NCI-H2107 (cell line): ENCODE results near the gene SPATA25.
"Not testable (repeated sequence)": the region's sequence is repeated elsewhere in the genome, so short reads cannot be mapped to it uniquely, and the experiment has no call there.

Source experiments
- DNase-seq: peaks from one replicate; lab custom pipeline; 2025; lab: John Stamatoyannopoulos, UW

The SPATA25 gene

DNA sequence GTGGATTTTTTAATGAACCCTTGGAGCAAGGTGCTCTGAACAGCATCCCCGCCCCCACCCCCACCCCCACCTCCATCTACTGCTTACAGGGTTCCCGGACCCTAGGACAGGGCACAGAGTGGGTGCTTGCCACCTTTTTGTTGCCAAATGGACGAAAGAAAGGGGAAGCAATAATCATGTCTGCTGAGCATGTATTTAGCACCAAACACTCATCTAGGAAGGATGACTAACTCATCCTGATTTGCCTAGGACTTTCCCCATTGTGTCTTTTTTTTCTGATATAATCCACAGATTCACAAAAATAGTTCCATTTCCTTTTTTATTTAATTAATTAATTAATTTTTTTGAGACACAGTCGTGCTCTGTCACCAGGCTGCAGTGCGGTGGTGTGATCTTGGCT is 25.7 kb upstream of the SPATA25 start:
- no peak for DNase-seq

DNA sequence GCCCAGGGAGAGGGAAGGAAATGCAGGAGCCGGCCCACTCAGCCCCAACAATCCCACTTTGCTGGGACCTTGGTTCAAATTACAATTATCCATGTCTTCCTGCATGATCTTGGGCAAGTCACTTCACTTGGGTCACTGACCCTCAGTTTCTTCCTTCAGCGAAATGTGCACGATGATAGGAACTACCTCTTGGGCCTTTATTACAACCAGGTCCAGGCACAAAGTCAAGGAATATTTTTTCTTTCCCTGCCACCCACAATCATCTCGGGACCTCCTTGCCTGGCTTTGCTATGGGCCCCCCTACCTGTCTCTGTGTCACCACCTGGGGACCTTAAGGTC is 24.9 kb upstream of the SPATA25 start:
- no peak for DNase-seq

DNA sequence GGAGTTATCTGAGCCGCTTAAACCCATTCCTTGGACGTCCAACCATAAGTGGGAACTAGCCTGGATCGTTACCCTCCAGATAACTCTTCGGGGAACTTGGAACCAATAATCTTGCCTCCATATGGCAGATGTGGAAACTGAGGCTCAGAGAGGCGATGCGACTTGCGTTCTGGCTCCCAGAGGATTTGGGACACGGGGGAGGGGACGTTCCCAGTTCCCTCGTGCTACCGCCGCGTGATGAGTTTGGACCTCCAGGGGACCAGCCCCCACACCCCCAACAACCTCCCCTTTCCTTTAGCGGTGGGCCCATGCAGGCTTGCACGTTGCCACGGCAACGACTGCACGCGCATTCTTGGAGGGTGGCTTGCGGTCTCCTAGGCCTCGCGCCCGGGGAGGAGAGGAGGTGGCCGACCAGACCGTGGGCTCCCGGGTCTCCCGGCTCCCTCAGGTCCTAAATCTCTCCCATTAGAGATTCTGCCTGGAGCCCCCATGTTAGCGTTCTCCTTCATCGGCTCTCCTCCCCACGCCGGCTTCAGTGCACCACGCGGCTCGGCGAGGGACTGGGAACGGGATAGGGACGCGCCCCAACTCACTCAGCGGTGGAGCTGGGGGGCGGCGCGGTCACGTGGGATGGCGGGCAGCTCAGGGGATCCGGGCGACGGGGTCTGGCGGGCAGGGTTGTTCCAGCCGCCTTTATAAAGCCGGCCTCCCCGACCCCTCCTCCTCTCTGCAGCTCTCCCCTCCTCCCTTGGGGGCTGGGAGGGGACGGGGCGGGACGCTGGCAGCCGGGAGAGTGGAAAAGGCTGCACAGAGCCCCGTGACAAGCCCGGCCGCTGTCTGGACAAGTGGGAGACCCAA is 24.3 kb upstream of the SPATA25 start, which contains the start of gene PLTP:
Gene PLTP, minus strand, starts transcription at position 670 of the 858 bp plus-strand sequence. CDS start 703 bp downstream, outside the sequence.
- no peak for DNase-seq

DNA sequence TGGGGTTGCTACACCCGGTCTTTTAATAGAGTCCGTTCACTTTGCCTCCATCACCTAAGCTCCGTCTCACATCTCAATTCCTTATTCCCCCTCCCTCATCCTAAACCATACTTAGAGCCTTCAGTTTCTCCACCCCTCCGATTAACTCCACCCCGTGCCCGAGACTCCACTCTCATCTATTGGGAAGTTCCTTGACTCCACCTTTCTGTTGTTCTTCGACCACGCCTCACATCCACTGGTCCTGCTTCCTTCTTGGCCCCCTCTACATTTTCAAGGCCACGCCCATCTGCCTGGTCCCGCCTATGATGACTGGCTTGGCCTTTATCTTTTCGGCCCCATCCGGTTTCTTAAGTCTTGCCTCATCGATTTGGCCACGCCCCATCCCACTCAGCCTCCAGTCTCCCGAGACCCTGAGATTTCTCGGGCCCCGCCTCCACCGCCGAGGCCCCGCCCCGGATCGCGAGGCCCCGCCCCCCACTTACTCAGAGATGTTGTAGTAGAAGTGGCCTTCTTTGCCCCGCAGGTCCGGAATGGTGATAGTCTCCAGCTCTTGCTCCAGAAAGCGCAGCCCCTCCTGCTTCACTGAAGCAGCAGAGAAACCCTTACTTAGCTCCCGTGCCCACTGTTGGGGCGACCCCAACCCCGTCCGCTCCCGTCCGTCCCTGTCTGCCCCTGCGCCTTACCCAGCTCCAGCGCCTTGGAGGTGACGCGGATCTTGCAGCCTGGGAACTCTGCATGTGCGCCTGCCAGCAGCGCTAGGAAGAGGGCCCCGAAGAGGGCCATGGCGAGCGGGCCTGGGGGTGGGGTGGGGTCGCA is 23.5 kb upstream of the SPATA25 start:
- no peak for DNase-seq

DNA sequence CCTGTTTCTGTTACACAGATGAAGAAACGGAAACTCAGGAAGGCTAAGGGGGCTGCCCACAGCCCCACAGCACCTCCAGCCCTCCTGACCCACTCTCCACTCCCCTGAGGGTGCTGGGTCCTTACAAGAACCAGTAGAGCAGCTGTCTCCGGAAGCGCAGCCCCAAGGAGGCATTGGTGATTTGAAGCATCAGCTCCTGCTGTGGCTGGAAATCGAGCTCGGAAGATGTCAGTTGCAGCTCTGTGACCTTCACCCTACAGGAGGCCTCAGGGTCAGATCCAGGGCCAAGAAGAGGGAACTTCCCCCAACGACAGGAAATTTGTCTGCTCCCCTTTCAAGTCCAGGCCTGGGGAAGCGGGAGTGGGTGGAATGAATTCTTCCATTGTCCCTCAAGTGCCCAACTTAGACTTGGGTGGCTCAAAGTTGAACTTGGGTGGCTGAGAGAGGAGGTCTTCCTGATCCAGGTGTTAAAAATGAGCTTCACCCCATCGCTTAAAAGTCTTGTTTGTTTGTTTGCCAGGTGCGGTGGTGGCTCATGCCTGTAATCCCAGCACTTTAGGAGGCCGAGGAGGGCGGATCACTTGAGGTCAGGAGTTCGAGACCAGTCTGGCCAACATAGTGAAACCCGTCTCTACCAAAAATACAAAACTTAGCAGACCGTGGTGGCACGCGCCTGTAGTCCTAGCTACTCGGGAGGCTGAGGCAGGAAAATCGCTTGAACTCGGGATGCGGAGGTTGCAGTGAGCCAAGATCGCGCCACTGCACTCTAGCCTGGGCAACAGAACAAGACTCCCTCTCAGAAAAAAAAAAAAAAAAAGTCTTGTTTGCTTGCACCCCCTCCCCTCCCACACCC is 22.6 kb upstream of the SPATA25 start:
- no peak for DNase-seq

DNA sequence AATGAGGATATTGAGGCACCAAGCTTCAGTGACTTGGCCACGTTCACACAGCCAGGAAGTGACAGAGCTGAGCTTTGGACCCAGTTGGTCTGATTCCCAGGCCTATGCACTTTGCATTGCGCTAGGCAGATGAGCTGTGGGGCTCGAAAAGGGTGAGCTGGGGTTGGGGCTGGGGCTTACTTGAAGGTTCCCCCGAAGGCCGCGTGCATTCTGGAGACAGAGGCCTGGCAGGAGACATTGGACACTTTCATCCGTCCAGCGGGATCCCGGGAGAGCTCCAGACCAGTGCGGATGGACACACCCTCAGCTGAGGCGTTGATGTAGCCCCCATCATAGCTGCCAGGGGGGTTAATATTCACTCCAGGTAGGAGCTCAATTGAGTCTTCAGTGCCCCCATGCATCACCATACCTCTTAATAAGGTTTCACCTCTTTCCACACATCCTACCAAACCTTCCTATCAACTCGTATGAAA is 21.9 kb upstream of the SPATA25 start:
- no peak for DNase-seq

DNA sequence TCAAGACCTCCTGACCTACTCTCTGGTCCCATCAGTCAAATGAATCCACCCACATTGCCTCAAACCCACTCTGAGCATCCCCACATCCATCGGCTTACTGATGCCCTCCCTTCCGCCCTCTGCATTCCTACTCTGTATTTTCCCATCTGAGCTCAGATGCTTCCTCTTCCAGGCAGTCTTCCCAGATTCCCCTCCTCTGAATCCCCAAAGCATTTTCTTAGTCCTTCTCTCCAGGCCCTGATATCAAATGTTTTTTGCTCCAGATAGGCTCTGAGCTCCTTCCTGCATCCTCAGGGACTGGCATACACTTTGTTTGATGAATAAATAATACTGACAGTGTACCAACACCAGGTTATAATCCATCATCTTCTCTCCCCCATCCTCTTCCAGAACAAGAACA is 20.7 kb upstream of the SPATA25 start:
- no peak for DNase-seq

DNA sequence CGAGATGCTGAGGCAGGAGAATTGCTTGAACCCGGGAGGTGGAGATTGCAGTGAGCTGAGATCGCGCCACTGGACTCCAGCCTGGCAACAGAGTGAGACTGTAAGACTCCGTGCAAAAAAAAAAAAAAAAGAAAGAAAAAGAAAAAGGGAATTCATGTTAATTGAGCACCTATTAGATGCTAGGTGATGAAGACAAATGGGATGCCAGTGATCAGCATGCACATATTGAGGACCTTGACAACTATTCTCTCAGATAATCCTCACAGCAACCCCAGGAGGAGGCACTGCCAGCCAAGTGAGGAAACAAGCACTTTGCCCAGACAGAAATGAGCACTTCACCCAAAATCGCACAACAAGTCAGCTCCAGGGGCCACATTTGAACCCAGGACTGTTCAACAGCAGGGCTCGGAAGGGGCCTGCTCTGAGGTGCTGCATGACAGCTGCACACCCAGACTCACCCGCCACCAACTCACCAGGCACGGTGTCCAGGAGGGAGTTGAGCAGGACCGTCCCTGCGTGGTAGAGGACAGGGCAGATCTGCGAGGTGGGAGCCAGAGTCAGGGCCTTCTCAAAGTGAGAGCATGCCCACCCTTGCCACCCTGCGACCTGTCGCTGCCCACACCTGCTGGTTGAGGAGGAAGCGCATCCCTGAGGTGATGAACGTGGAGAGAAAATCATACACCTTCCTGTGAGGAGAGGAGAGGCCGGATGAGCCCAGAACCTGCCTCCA is 20.0 kb upstream of the SPATA25 start:
- no peak for DNase-seq

DNA sequence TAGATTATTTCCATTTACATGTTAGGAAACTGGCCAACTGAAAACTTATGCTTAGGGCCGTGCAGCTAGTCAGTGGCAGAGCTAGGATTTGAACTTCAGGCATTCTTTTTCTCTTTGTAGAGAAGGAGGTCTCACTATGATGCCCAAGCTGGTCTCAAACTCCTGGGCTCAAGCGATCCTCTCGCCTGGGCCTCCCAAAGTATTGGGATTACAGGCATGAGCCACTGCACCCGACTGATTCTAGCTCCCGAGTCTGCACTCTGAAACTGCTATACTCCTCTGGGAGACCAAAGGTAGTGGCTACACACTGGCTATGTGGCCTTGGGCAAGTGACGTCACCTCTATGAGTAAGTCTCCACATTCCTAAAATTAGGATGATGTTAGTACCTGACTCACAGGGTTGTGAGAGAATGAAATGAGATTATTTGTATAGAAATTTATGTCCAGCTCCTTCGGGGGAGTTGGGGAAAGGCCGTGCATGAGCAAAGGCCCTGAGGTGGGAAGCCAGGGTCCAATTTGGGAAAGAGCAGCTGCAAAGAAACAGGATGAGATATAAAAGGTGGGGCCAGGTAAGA is 18.2 kb upstream of the SPATA25 start:
- DNase-seq, result no peak

DNA sequence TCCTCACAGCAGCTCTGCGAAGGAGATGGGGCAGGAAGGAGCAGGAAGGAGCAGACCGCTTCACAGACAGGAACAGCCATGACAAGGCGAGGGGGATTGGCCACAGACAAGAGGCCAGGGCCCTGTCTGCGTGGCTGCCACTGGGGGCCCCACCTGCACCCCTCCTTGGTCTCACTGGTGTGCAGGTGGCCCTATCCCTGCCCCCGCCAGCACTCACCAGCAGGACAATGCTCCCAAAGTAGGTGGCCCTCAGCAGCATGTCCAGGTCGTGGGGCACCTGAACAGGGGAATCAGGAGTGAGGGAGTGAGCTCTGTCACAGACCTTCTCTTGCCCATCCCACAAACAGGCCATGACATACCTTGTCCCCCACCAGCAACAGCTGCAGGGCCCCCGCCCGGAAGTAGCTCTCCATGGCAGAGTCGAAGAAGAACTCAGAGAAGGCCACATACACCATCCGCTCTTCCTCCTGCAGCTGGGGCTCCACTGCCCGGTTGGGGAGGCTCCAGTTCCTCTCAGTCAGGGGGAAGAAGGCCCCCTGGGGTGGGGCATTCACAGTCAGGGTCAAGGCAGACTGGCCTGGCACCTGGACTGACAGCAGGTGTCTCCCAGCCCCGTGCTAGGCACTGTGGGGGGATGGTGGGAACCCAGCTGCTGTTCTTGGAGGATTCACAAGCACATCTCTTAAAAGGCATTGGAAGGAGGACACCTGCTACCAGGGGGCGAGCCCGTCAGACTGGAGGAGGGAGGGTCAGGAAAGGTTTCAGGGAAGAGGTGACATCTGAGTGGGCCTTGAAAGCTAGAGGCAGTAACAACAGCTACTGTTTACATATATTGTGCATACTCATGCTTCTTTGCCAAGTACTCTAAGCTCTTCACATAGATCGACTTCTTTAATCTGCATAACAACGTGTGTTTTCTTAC is 17.4 kb upstream of the SPATA25 start:
- DNase-seq, result no peak

DNA sequence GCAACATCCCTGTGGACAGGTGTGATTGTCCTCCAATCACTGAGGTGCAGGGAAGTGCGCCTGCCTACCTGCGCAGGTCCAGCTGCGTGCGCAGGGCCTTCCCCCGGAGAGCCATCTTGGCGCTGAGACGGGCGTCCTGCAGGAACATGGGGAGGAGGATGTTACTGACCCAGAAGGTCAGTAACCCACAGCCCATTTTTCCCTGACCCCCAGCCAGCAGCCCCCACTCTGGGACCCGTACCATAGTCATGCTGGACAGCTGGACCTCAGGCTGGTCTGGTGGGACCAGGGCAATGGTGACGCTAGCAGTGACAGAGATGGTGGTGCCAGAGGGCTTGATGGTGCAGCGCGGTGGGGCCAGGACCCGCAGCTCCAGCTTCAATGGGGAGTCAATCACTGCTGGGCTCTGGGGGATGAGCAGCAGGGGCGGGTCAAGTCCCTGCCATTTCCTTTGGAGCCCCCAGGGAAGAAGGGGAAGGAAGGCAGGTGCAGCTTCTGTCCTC is 14.8 kb upstream of the SPATA25 start:
- no peak for DNase-seq

DNA sequence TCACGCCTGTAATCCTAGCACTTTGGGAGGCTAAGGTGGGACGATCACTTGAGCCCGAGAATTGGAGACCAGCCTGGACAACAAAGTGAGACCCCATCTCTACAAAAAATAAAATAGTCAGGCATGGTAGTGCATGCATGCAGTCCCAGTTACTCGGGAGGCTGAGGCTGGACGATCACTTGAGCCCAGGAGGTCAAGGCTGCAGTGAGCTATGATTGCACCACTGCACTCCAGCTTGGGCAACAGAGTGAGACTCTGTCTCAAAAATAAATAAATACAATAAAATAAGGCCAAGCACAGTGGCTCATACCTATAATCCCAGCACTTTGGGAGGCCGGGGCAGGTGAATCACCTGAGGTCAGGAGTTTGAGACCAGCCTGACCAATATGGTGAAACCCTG is 13.9 kb upstream of the SPATA25 start:
- not testable (repeated sequence) for DNase-seq

DNA sequence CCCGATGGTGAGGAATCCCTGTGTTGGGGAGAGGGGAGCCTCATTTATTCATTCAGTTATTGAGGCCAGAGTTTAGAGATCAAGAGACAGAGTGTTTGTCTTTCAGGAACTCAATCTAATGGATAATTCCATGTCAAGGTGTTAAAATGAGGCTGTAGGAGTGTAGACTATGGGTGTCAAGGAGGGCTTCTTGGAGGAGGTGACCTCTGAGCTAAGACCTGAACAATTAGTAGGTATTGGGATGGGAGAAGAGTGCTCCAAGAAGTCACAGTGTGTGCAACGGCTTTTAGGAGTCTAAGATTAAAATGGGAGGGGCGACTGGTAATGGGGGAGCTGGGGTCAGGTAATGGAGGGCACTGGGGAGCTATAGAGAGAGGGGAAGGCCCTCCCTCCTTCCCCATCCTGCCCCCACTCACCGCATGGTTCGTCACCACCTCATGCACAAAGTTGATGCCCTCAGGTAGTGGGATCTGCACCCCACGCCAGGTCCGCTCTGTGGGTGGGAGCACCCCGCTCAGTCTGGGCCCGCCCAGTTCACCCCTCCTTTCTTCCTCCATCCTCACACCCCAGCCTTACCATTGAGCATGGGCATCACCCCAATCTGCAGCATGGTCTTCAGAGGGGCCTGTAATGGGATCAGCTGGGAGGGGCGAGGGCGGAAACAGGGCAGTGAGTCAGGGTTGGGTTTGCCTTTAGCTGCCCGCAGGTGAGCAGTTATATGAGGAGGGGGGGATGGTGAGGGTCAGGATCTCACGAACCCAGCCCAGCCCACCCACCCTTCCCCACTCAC is 11.8 kb upstream of the SPATA25 start:
- no peak for DNase-seq

DNA sequence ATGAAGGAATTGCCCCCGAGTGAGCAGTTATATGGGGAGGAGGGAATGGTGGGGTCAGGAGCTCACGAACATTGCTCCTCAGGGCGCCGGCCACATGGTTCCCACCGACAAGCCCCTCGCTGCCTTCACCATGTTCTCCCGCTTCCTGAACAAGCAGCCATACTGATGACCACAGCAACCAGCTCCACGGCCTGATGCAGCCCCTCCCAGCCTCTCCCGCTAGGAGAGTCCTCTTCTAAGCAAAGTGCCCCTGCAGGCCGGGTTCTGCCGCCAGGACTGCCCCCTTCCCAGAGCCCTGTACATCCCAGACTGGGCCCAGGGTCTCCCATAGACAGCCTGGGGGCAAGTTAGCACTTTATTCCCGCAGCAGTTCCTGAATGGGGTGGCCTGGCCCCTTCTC is 10.9 kb upstream of the SPATA25 start:
- no peak for DNase-seq

DNA sequence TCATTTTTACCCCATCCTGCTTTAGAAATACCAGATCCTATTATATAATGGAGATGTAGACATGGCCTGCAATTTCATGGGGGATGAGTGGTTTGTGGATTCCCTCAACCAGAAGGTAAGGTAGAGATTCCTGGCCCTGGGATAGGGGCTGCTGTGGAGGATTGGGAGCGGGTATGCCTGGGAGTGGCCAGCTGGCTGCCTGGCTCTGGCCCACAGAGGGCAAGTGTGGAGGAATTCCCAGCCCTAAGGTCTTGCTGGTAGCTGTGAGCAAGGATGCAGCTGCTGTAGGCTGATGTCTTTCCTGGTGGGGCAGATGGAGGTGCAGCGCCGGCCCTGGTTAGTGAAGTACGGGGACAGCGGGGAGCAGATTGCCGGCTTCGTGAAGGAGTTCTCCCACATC is 10.3 kb upstream of the SPATA25 start:
- no peak for DNase-seq

DNA sequence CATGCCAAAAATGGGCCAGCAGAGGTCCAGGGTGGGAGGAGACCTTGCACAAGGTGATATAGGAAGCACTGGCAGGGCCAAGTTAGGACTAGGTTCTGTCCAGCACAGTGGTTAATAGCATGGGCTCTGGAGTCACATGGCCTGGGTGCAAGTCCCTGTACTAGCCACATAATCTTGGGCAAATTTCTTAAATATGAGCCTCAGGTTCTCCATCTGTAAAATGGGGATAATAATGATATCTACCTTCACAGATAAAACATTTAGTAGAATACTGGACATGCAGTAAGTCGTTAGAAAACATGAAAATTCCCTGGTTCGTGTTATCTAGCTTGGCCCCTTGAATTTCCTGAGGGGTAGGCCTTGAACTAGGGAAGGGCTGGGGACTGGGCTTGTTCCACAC is 9.9 kb upstream of the SPATA25 start:
- DNase-seq, result no peak

DNA sequence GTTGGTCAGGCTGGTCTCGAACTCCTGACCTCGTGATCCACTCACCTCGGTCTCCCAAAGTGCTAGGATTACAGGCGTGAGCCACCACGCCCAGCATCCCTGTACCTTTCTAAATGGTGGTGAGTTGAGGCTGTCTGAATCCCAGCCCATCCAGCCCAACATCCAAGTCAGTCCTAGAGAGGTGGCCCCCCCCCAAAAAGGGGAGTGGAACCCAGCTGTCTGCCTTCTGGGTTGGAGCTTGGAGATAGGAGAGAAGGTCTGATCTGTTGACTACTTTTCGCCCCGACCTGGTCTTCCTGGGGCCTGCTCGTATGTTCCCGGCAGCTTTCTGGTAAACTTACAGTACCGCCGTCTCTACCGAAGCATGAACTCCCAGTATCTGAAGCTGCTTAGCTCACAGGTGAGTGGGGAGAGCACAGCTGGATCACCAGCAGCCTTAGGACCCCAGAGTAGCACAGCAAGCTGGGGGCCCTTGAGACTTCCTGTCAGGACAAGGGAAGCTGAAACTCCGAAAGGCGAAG is 9.3 kb upstream of the SPATA25 start:
- DNase-seq, result no peak

DNA sequence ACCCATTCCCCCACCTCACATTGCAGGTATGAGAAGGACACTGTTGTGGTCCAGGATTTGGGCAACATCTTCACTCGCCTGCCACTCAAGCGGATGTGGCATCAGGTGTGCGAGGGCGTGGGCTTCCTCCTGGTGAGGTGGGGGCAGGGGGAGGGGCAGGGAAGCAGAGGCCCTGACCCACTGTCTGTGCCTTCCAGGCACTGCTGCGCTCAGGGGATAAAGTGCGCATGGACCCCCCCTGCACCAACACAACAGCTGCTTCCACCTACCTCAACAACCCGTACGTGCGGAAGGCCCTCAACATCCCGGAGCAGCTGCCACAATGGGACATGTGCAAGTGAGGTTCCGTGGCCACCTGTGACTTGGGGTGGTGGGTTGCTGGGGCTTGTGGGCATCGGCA is 7.4 kb upstream of the SPATA25 start:
- no peak for DNase-seq

DNA sequence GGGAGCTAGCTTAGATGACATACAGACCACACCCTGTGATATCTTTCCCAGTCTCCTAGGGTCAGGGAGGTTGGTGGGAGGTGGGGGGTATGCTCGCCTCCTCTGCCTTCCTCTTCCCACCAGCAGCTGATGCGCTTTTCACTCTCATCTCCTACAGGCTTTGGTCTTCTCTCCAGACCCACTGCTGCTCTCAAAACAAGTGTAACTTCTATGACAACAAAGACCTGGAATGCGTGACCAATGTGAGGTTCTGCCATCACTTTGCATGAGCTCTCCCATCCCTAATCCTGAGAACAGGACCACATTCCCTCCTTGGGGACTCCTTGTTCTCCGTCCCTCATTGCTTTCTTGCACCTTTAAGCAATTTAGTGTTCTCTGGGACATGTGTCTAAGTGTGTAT is 6.4 kb upstream of the SPATA25 start:
- no peak for DNase-seq
